ENCODE measurements around the gene ZNF93. TPM values are rescaled to one million over a fixed set of nuclear protein-coding genes. Genes with fewer than 3 reads are reported as not detected.
"Not testable (repeated sequence)": the region's sequence is repeated elsewhere in the genome, so short reads cannot be mapped to it uniquely, and the experiment has no call there.

Gene ZNF93
- total and polyA plus RNA-seq, 4 donors = 10.5 to 14.3 (median 11.2) TPM

DNA sequence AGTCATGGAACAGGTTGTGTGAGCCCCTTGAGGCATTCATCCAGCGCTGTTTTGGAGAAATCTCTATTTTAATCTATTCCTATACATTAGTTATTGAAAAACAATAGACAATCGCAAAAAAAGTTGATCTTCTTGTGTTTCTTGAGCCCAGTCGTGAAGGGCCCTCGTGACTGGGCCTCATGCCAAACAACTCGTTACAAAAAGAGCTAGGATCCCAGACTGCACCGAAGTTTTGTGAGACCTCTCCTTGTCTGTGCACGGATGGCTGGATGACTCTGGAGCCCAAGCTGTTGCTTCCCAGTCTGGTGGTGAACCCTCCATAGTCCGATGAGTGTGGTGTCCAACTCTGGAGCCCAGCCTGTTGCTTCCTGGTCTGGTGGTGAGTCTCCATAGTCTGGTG is 57.0 kb downstream of the ZNF93 start:
- 80% methylated on average over 7 of the region's 8 CpGs for WGBS (ENCODE audit: insufficient coverage)

DNA sequence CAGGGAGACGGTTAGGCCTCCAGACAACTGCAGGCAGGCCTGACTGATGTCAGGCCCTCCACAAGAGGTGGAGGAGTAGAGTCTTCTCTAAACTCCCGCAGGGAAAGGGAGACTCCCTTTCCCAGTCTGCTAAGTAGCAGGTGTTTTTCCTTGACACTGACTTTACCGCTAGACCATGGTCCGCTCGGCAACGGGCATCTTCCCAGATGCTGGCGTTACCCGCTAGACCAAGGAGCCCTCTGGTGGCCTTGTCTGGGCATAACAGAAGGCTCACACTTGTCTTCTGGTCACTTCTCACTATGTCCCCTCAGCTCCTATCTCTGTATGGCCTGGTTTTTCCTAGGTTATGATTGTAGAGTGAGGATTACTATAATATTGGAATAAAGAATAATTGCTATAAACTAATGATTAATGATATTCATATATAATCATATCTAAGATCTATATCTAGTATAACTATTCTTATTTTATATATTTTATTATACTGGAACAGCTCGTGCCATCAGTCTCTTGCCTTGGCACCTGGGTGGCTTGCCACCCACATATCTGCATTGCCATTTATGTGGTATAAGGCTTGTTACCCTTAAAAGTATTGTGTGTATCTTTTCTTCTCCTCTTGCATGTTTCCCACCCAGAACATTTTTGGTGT is 58.5 kb downstream of the ZNF93 start:
- H3K27ac ChIP-seq (ENCODE audit: low read depth, low read length); H3K4me3 ChIP-seq (ENCODE audit: low read depth, low read length); H3K9me3 ChIP-seq (ENCODE audit: control insufficient read depth, insufficient read depth, low read length); H3K27me3 ChIP-seq (ENCODE audit: control insufficient read depth, insufficient read depth, low read length); H3K4me1 ChIP-seq (ENCODE audit: control insufficient read depth, insufficient read depth, low read length); H3K36me3 ChIP-seq (ENCODE audit: control insufficient read depth, insufficient read depth, low read length): not testable (repeated sequence)
- DNase-seq (ENCODE audit: low read depth in 4 of 6, low spot score in 6 of 6) = peak; percentile 24 to 91 (median 52)
- 5% methylated on average over 8 of the region's 9 CpGs for WGBS (ENCODE audit: insufficient coverage)

More for the DNA sequence above, 57.0 kb downstream of the ZNF93 start:
- H3K4me3 ChIP-seq (ENCODE audit: low read depth, low read length); H3K36me3 ChIP-seq (ENCODE audit: control insufficient read depth, insufficient read depth, low read length); H3K9me3 ChIP-seq (ENCODE audit: control insufficient read depth, insufficient read depth, low read length); H3K27me3 ChIP-seq (ENCODE audit: control insufficient read depth, insufficient read depth, low read length); H3K27ac ChIP-seq (ENCODE audit: low read depth, low read length); DNase-seq (ENCODE audit: low read depth in 4 of 6, low spot score in 6 of 6); H3K4me1 ChIP-seq (ENCODE audit: control insufficient read depth, insufficient read depth, low read length): not testable (repeated sequence)

DNA sequence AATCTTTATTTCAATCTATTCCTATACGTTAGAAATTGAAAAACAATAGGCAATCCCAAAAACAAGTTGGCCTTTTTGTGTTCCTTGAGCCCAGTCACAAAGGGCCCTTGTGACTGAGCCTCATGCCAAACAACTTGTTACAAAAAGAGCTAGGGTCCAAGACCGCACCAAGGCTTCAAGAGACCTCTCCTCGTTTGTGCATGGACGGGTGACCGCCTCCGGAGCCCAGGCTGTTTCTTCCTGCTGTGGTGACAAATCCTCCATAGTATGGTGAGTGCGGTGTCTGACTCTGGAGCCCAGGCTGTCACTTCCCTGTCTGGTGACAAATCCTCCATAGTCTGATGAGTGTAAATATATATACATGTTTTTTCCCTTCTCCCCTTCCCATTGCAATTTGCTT is 63.7 kb downstream of the ZNF93 start:
- Histone ChIP-seq H3K27ac (ENCODE audit: low read depth, low read length) (no peak overlapping the region), H3K27me3 (ENCODE audit: control insufficient read depth, insufficient read depth, low read length) (no peaks in the 10 kb centered on the region), H3K36me3 (ENCODE audit: control insufficient read depth, insufficient read depth, low read length) (no peaks in the 10 kb centered on the region), H3K9me3 (ENCODE audit: control insufficient read depth, insufficient read depth, low read length) (no peaks in the 10 kb centered on the region), H3K4me3 (ENCODE audit: low read depth, low read length) (no peak overlapping the region), H3K4me1 (ENCODE audit: control insufficient read depth, insufficient read depth, low read length) (no peaks in the 10 kb centered on the region)
- no peak for DNase-seq (ENCODE audit: low read depth in 4 of 6, low spot score in 6 of 6)
- WGBS (ENCODE audit: insufficient coverage) = 59% methylated on average over 4 of the region's 7 CpGs

DNA sequence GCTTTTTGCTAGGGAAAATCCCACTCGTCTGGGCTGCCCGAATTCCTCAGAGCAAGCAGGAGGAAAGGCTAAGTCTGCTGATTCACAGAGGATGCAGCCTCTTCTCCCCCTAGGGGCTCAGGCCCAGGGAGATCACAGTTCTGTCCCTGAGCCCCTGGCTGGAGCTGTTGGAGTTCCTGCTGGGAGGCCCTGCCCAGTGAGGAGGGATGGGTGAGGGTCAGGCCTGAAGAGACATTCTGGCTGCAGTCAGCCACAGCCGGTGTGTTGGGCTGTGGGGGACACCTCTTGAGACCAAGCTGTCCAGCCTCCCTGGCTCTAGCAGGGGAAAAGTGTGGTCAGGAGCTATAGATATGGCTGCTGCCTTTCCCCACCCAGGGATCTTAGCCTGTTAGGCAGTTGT is 65.4 kb downstream of the ZNF93 start:
- not testable (repeated sequence) for H3K4me1 ChIP-seq (ENCODE audit: control insufficient read depth, insufficient read depth, low read length); H3K27me3 ChIP-seq (ENCODE audit: control insufficient read depth, insufficient read depth, low read length); H3K36me3 ChIP-seq (ENCODE audit: control insufficient read depth, insufficient read depth, low read length); H3K4me3 ChIP-seq (ENCODE audit: low read depth, low read length); DNase-seq (ENCODE audit: low read depth in 4 of 6, low spot score in 6 of 6); H3K27ac ChIP-seq (ENCODE audit: low read depth, low read length); H3K9me3 ChIP-seq (ENCODE audit: control insufficient read depth, insufficient read depth, low read length)
- 100% methylated on average over 2 of the region's 3 CpGs for WGBS (ENCODE audit: insufficient coverage)

DNA sequence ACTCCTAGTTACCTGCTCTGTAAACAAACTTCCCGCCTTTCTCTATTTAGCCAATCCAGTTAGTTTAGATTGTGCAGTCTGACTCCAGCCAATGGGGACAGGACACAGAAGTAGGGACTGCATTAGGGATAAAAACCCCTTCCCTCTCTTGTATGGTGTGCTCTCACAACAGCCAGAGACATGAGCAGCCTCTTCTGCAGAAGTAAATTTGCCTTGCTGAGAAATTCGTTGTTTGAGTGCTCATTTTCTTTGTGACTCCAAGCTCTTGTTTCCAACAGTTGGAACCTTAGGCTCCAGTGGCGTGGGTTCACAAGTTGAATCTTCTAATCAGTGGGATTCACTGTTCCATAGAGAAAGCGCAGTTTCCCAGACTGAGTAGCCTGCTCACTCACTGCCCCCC is 66.1 kb downstream of the ZNF93 start:
- H3K4me3 ChIP-seq (ENCODE audit: low read depth, low read length) = no peak overlapping the region
- no peaks in the 10 kb centered on the region for H3K27me3 ChIP-seq (ENCODE audit: control insufficient read depth, insufficient read depth, low read length)
- H3K4me1 ChIP-seq (ENCODE audit: control insufficient read depth, insufficient read depth, low read length) = no peaks in the 10 kb centered on the region
- H3K27ac ChIP-seq (ENCODE audit: low read depth, low read length) = no peak overlapping the region
- no peaks in the 10 kb centered on the region for H3K36me3 ChIP-seq (ENCODE audit: control insufficient read depth, insufficient read depth, low read length)
- H3K9me3 ChIP-seq (ENCODE audit: control insufficient read depth, insufficient read depth, low read length) = no peaks in the 10 kb centered on the region
- WGBS (ENCODE audit: insufficient coverage) = 85% methylated on average over 4 of the region's 4 CpGs
- DNase-seq (ENCODE audit: low read depth in 4 of 6, low spot score in 6 of 6) = no peak

Other genes with a start within 250 kb of the ZNF93 start
- 10 to 100 TPM; 21.3 to 34.3 TPM for gene ATP13A1, start 237.3 kb upstream of the ZNF93 start, total RNA-seq
- gene ATP13A1, start 237.3 kb upstream of the ZNF93 start, polyA plus RNA-seq (ENCODE audit: insufficient read length in 2 of 2) = 10 to 100 TPM; 67.3 to 82.2 TPM
- gene ZNF101, start 232.1 kb upstream of the ZNF93 start, total RNA-seq = 10 to 100 TPM in 1 of 2 donors, 1 to 10 TPM in 1; 9.7 to 10.5 TPM
- 10 to 100 TPM; 12.7 to 19.1 TPM for gene ZNF101, start 232.1 kb upstream of the ZNF93 start, polyA plus RNA-seq (ENCODE audit: insufficient read length in 2 of 2)
- 10 to 100 TPM; 18.0 to 24.2 TPM for gene ZNF14, start 167.8 kb upstream of the ZNF93 start, total RNA-seq
- 10 to 100 TPM in 1 of 2 donors, 1 to 10 TPM in 1; 9.9 to 11.8 TPM for gene ZNF14, start 167.8 kb upstream of the ZNF93 start, polyA plus RNA-seq (ENCODE audit: insufficient read length in 2 of 2)
- gene ZNF506, start 79.2 kb upstream of the ZNF93 start, total RNA-seq = 10 to 100 TPM; 32.9 to 46.0 TPM
- gene ZNF506, start 79.2 kb upstream of the ZNF93 start, polyA plus RNA-seq (ENCODE audit: insufficient read length in 2 of 2) = 10 to 100 TPM; 26.9 to 27.3 TPM
- gene ZNF253, start 35.1 kb upstream of the ZNF93 start, total RNA-seq = 10 to 100 TPM; 20.8 to 27.2 TPM
- gene ZNF253, start 35.1 kb upstream of the ZNF93 start, polyA plus RNA-seq (ENCODE audit: insufficient read length in 2 of 2) = 10 to 100 TPM; 22.3 to 22.8 TPM
- gene ZNF682, start 138.6 kb downstream of the ZNF93 start, total RNA-seq = 10 to 100 TPM in 1 of 2 donors, 1 to 10 TPM in 1; 9.2 to 10.2 TPM
- 10 to 100 TPM; 14.7 to 16.3 TPM for gene ZNF682, start 138.6 kb downstream of the ZNF93 start, polyA plus RNA-seq (ENCODE audit: insufficient read length in 2 of 2)
- 1 to 10 TPM; 2.8 to 3.7 TPM for gene ZNF90, start 177.1 kb downstream of the ZNF93 start, total RNA-seq
- gene ZNF90, start 177.1 kb downstream of the ZNF93 start, polyA plus RNA-seq (ENCODE audit: insufficient read length in 2 of 2) = 1 to 10 TPM; 4.2 to 8.1 TPM

All from spinal cord (tissue), 10 donors.